HG03457 (cell line): ENCODE measurements around the gene SEMA3E.

Source experiments
- ATAC-seq: cut with Tn5 transposase; IDR thresholded peaks from one replicate; pipeline ENCODE4 v1.9.1; 2021; ENCODE audit warnings: moderate number of reproducible peaks; ENCODE audit not compliant: unreplicated experiment

The SEMA3E gene

DNA sequence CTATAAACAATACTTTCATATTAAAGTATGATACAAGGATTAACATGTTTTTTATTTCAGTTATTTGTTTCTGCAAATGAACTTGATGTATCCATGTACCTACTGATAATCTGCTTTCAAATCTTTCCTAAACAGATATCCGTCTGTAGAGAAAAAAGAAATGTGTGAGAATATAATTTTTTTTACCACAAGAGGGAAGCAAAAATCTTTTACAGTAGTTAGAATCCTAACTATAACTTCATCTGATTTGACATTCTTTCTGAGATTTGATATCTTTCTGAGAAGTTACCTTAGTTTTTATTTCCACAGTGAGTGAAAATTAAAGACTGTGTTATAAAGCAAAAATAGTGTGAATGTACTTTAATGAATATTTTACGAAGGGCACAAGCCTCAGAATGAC, 282.3 kb downstream of the SEMA3E start:
- no peak for ATAC-seq

DNA sequence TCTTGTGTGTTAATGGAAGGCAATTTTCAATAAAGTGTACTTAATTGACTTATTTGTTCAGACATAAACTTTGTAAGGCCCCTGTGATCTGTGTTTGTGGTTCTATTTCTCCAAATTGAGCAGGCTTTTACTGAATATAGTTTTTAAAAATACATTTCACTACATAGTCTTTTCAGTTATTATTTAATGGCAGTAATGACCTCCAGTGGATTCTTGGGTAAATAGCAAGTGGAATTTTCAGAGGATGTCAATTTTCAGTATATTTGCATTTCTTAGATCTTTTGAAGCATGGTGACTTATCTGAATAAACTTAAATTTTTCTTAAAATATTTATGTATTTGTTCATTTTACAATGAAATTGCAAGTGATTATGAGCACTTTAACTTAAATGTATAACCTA, 283.2 kb downstream of the SEMA3E start:
- ATAC-seq: no peak

DNA sequence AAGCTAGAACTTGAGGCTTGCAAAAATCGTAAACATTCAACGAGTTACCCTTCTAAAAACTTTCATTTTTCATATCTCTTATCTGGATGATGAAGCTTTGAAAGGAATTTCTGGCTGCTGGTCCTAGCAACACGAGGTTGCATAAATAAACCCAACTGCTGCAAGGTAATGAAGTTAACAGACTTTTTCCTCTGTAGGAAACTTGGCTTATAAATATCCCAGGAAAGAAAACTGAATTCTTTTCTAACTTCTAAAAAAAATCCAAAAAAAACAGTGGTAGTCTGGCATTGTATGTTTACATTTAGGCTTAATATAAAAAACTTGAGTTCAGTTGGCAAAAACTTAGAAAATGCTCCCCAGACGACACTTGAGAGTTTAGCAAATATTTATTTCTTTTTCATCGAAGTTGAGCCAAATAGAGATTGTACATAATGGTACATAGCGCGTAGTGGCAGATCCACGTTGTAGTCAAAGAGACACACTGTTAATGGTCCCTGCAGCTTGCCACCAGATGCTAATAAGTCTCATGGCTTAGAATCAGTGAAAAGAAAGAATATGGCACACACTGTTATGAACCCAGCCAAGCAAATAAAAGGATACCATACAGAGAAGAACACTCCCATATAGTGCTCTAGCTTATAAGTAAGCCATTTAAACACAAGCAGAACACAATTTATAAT, 285.9 kb downstream of the SEMA3E start:
- no peak for ATAC-seq

DNA sequence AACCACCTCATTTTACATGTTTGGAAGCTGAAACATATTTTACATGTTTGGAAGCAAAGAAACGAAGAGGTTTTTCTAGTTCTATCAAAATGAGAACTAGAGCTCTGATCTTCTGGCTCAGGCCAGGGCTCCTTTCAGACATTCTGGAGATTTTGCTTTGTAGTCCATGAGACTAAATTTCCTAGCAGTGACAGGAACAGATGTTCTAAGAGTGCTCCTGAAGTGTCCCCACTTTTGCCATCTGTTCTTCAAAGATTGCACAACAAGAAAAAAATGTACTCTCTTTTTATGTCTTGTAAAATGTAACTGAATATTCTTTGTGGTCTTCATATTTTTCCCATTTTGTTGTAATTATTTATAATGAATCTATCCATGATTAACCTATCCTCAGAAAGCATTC, 289.8 kb downstream of the SEMA3E start:
- no peak for ATAC-seq

DNA sequence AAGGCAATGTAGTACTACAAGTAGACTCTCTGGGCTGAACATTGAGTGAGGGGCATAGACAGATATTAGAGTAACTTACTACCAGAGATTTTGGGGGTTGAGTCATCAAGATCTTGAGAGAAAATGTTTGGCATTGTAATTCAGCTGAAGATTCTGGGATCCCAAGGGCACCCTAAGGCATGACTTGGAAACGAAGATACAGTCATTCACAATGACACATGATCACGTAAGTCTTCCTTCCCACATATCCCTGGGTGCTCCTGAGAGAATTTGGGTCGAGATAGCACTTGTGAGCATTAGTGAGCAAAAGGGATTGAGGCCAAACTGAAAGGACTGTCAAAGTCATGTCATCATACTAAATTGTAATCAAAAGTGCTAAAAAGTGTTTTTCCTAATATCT, 293.8 kb downstream of the SEMA3E start:
- ATAC-seq: no peak

DNA sequence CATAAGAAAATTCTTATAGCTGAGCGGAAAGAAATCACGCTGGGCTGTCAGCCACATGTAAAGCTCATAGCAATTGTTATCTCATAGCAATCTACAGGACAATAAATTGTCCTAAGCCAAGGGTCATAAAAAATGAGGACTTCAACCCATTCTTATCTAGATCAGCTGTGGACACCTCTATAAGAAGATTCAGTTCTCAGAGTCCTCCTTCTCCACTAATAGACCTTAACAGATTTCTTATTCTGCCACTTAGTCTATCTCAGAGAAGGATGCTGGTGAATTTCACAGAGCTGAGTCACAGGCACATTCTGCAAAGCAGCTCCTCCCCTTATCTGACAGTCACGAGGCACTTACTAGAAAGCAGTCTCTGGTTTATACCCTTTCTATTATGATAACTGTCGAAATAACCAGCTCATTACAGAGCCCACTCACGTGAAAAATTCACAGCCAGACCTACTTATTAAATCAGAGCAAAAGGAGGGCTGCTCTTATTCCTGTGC, 300.9 kb downstream of the SEMA3E start:
- ATAC-seq: no peak

DNA sequence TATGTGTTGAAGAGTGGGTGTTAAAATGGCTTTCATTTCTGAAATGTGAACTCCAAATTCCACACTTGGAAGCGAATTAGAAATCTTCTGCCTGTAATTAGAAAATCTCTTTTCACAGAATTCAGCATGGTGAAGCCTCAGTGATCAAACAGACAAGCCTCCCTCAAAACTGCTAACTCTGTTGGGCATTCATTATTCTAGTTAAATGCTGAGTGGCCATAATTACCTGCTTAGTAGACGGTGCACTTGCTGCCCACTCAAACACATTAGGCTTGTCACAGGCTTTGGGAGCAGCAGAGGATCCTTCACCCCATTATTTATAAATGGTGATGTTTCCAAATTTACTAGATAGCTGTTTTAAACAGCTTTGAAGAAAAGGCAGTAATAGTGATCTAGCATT, 309.0 kb downstream of the SEMA3E start:
- ATAC-seq: no peak

DNA sequence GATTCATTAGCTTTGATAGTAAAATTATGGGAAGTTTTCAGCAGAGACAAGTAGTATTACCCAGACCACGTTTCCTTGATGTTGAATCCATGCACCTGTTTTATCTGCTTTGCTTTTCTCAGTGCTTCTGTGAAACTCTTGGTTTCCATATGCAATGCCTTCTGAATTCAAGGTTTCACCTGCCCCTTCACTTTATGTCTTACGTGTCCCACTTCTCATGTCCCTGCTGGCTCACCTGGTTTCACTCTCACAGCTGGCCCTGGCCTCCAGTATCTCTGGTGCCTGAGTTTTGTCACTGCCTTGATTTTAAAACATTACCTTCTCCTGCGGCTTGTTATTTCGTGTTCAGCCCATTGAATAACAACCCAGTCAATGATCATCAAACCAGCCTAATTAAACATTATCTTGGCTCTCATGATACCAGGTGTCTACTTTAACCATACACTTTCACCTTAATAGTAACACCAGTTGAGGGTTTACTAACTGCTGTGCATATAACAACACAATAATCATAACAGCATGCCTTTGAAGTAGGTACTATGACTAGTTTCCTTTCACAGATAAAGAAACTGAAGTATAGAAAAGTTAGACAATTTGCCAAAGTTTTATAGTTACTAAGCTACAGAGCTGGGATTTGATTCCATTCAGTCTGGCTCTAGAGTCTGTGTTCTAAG, 310.5 kb downstream of the SEMA3E start:
- ATAC-seq: no peak

DNA sequence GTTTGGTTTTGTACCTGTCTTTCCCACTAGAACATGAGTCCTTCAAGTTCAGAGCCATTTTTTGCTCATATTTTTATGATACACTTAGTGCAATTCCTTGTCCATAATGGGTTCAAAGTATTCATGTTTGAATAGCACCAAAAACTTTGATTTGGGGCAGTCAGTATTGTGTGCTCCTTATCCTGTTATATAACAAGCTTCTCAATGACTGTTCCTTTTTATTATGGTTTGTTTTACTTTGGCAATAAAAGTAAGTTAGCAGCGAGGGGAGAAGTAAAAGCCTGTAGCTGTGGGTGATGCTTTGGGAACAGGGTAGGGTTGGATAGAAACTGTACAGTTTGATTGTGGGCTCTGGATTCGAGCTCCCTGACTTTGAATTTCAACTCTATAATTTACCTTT, 311.9 kb downstream of the SEMA3E start:
- ATAC-seq: no peak

DNA sequence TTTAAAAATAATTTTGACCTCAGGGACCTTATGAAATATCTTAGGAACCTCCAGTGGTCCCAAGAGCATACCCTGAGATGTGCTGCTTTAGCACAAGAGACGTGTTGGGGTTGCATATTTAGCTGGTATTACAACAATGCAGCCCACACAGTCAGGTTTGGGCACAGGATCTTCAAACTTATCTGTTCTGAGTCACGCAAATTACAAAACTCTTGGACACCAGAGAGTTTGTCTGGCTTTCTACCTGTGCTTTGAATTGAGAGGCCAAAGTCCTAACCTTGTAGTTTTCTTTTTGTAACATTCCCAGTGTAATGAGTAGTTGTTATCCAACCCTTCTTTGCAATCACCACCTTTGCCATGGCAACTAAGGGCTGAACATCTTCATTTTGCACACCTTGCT, 322.7 kb downstream of the SEMA3E start:
- no peak for ATAC-seq

DNA sequence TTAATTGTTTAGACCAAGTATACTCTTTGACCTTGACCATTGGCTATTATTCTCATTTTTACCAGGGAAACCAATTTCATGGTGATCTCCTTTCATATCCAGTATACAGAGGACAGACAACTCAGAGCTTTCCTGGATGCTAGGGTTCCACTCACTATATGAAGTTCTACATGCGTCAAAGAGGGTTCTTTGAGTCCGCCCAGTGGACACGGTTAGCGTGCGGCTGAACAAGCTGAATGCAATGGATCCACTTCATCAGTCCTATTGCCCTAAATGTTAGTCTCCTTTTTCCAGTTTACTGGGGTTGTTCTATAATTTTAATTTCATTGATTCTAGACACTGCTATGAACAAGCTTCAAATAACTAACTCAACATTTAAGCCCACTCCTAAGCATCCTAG, 323.9 kb downstream of the SEMA3E start:
- no peak for ATAC-seq

DNA sequence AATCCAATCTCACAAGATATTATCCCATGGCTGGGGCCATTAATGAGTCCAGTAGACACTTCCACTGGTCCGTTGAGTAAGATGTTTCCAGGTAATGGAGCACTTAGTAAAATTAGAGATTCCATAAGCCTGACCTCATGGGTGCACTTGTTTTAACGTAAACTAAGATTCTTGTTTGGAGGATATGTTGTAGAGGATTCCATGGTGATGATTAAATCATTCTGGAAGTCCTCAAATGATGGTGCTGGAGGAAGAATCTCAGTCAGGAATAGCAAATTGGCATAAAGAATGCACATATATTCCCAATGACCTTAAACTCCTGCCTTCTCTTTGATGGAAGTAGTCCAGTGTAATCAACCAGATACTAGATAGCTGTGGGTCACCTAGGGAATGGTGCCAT, 324.3 kb downstream of the SEMA3E start:
- no peak for ATAC-seq

DNA sequence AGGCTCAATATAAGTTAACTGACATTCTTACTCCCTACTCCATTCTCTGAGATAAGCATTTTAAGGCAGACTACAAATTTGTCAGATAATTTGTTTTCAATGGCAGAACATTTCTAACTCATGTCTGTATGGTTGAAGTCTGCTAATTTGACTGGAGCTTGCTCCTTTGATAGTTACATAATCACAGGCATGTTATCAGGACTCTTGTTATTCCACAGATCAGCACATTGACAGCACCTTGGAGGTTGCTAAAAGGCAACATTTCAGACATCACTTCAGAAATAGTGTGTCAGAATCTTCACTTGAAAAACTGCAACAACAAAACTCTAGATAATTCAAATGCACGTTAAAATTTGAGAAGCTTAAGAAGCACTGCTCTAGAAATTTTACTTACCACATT, 327.9 kb downstream of the SEMA3E start:
- ATAC-seq: no peak

DNA sequence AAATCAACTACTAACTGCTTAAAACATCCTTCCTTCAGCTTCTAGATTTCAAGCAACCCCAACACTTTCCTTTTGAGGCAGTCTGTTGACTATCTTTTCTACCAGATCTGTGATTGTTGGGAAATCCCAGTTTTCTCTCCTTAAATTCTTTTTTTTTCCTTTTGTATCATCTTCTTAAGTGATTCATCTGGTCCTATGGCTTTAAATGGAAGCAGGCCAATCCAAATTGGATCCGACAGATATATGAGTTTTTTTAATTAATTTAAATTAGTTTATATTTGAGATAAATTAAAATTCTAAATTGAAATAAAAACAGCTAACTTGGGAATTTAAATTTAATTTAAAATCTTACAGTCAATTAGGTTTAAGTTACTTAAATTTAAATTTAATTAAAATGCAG, 335.0 kb downstream of the SEMA3E start:
- ATAC-seq: no peak
